Activated CD8-positive, alpha-beta memory T cell treated with anti-CD3 and anti-CD28 coated beads, Interleukin-2, amount 50 U/mL, for 1 hour (primary cell): Measurements from ENCODE around the gene SECISBP2.
"Not testable (repeated sequence)": the region's sequence is repeated elsewhere in the genome, so short reads cannot be mapped to it uniquely, and the experiment has no call there.

Source experiments
- DNase-seq: peaks from one replicate; pipeline ENCODE4 v3.0.0-alpha.2; 2020; ENCODE audit errors: extremely low read depth

Gene SECISBP2, protein sequence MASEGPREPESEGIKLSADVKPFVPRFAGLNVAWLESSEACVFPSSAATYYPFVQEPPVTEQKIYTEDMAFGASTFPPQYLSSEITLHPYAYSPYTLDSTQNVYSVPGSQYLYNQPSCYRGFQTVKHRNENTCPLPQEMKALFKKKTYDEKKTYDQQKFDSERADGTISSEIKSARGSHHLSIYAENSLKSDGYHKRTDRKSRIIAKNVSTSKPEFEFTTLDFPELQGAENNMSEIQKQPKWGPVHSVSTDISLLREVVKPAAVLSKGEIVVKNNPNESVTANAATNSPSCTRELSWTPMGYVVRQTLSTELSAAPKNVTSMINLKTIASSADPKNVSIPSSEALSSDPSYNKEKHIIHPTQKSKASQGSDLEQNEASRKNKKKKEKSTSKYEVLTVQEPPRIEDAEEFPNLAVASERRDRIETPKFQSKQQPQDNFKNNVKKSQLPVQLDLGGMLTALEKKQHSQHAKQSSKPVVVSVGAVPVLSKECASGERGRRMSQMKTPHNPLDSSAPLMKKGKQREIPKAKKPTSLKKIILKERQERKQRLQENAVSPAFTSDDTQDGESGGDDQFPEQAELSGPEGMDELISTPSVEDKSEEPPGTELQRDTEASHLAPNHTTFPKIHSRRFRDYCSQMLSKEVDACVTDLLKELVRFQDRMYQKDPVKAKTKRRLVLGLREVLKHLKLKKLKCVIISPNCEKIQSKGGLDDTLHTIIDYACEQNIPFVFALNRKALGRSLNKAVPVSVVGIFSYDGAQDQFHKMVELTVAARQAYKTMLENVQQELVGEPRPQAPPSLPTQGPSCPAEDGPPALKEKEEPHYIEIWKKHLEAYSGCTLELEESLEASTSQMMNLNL

DNA sequence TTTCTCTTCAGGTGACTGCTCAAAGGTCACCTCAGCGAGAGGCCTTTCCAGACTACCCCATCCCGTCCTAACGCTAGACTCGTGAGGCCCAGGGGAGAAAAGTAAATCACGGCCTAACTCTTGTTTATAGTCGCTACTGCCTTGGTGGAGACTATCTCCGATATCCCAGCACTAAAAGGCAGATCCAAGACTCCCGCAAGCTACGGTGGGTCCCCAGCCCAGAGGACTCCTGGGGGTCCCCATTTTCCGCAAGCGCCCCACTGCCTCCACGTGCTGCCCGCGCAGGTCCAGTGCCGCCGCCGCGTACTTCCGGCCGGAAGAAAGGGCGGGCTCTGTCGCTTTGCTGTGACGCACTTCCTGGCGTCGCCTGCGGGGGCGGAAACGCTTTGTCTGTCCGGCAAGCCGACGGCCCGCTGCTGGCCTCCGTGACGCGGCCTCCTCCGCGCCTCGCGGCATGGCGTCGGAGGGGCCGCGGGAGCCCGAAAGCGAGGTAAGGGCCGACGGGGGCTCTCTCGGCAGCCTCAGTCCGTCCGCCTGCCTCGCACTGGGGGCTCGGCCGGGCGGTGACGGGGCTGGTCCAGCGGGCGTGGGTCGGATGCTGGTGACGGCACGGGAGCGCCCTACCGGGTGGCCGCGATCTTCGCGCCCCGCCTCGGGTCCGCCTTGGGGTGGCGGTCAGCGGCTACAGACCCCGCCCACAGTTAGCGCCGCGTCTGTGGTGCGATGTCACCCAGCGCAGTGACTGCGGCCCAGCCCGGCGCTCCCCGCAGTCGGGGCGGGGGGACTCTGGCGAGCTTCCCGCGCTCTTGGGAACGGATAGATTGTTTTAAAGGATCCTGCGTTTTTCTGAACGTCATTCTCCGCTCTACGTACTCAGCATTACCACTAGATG lies at the start of gene SECISBP2:
Gene SECISBP2, plus strand, starts transcription at position 378 of the 892 bp plus-strand sequence. Its CDS starts 77 bp downstream, at position 455.
- DNase-seq, result peak; percentile 78

DNA sequence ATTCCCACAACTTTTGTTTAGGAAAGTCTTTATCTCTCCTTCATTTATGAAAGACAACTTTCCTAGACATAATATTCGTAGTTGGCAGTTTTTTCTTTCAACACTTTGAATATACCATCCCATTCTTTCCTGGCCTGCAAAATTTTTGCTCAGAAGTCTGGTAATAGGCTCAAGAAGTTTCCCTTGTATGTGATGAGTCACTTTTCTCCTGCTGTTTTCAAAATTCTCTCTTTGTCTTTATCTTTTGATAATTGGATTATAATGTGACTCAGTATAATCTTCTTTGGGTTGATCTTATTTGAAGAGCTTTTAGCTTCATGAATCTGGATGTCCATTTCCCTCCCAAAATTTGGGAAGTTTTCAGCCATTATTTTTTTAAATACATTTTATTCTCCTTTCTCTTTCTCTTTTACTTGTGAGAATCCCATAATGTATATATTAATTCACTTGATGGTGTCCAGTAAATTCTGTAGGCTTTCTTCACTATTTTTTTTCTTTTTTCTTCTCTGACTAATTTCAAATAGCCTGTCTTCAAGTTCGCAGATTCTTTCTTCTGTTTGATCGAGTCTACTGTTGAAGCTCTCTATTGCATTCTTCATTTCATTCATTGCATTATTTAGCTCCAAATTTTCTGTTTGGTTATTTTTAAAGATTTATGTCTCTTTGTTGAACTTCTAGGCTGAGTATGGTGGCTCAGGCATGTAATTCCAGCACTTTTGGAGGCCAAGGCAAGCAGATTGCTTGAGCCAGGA lies 44.6 kb upstream of the SECISBP2 start:
- no peak for DNase-seq

DNA sequence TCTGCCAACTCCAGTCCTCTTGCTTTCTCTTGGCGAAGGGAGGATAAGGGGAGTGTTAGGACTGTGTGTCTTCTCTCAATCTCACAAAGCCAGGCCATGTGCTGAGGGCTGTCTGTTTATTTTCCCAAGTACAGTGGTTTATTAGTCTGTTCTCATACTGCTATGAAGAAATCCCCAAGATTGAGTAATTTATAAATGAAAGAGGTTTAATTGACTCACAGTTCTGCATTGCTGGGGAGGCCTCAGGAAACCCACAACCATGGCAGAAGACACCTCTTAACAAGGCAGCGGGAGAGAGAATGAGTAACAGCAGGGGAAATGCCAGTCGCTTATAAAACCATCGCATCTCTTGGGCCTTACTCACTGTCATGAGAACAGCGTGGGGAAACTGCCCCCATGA lies 43.5 kb upstream of the SECISBP2 start:
- DNase-seq, result no peak

DNA sequence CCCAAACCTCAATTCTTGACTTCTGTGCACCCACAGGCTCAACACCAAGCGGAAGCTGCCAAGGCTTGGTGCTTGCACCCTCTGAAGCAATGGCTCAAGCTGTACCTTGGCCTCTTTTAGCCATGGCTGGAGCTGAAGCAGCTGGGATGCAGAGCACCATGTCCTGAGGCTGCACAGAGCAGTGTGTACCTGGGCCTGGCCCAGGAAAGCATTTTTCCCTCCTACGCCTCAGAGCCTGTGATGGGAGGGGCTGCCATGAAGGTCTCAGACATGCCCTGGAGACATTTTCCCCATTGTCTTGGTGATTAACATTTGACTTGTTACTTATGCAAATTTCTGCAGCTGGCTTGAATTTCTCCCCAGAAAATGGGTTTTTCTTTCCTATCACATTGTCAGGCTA lies 42.3 kb upstream of the SECISBP2 start:
- DNase-seq, result not testable (repeated sequence)

DNA sequence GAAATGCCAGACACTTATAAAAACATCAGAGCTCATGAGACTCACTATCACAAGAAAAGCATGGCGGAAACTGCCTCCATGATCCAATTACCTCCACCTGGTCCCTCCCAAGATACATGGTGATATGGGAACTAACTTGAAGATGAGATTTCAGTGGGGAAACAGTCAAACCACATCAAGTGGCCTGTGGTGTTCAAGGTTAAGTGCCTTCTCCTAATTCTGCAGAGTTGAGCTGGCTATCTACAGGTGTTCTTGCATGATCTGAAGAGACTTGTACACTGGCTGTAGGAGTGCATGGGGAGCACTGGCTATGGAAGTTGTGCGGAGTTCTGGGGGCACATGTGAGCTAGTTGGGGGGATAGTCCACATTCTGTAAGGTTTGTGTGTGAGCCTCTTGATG lies 41.3 kb upstream of the SECISBP2 start:
- DNase-seq, result no peak

DNA sequence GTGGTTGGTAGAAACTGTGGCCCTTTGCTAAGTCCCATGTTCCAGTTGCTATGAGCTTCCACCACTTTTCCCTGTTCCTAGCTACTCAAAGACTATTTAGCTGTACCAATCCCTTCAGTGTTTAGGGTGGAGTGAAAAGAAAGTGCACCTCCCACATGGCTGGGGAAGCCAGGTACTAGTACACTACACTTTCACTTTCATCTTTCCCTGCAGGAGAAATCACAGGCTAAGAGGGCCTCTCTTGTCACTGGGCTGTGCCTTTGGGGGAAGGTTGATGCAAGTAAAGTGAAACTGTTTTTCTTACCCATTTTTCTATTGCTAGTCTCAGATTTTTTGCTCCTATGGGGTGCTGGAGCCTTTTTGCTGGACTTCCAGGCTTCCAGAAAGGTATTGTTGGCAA lies 40.8 kb upstream of the SECISBP2 start:
- DNase-seq, result no peak

DNA sequence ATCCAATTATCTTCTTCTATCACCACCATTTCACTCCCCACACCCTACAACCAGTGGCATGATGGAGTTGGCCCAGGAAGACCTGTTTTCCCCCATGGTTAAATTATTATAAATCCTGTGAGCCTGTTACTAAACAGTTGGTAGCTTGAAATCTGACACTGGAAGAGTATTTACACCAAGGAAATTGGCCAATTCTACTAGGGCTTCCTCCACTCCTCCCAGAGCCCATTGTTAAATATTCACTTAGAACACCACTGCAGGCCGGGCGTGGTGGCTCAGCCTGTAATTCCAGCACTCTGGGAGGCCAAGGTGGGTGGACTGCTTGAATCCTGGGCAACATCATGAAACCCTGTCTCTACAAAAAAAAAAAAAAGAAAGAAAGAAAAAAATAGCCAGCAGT lies 39.7 kb upstream of the SECISBP2 start:
- no peak for DNase-seq

DNA sequence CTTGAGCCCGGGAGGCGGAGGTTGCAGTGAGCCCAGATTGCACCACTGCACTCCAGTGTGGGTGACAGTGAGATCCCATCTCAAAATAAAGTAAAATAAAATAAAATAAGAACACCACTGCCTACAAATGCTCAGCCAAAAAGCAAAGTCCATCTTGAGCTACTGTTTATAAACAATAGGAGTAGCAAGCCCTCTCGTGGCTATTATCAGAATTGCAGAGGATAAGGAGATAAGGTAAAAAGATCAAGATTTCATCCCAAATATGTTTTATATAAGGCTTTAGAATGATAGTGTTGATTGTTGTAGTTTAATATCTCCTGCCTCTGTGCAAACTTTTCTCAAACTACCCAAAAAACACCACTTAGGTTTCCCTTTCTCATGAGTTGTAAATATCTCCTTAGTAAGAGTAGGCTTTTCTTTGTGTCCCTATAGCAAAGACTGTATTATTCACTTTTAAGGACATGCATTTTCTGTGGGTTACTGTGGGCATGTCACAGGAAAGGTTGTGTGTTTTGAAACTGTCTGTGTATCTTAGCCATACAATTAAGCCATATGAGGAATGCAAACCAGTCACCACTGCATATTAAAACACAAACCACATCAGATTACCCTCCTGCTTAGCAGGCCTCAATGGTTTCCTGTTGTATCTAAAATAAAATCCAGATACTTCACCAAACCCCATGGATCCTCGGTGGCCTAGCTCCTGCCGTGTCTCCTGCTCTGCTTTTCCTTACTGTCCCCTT lies 39.1 kb upstream of the SECISBP2 start:
- DNase-seq, result no peak

DNA sequence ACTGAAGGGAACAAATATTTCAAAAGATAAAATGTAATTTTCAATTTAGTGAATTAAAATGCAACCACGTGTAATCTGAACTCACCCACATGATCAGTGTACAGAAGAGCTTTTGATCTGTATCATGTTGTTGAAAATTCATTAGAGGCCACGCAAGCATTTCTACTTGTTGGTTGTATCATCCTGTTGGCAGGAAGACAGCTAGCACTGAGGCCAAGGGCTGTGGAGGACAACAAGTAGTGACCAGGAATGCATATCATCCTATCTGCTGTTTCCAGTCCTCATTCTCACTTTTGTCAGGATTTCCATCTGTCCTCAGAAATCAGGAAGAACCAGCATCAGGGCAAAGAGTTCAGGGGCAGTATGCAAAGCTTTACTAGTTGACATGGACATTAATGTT lies 37.2 kb upstream of the SECISBP2 start:
- no peak for DNase-seq

DNA sequence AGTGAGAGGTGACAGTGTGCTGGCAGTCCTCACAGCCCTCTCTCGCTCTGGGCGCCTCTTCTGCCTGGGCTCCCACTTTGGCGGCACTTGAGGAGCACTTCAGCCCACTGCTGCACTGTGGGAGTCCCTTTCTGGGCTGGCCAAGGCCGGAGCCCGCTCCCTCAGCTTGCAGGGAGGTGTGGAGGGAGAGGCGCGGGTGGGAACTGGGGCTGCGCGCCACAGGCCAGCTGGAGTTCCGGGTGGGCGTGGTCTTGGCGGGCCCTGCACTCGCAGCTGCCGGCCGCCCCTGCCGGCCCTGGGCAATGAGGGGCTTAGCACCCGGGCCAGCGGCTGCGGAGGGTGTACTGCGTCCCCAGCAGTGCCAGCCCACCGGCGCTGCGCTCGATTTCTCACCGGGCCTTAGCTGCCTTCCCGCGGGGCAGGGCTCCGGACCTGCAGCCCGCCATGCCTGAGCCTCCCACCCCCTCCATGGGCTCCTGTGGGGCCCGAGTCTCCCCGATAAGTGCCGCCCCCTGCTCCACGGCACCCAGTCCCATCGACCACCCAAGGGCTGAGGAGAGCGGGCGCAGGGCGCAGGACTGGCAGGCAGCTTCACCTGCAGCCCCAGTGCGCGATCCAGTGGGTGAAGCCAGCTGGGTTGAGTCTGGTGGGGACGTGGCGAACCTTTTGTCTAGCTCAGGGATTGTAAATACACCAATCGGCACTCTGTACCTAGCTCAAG lies 35.9 kb upstream of the SECISBP2 start:
- not testable (repeated sequence) for DNase-seq

DNA sequence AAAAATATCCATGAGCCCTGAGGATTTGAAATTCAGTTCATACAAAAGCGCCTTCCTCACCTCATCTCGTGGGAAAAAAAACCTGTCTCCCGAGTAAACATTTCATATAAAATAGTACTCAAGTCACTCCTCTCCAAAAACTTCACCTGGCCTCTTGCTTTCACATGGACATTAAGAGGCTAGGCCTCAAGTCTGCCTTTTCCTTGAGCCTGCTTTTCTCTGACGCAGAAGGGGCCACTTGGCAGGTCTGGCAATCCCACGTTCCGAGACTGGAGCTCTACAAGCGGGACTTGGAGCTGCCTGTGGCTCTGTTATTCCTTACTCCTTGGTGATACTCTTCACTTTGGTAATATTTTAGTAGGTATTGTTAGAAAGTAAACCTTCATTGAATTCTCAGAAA lies 34.2 kb upstream of the SECISBP2 start:
- DNase-seq, result no peak

DNA sequence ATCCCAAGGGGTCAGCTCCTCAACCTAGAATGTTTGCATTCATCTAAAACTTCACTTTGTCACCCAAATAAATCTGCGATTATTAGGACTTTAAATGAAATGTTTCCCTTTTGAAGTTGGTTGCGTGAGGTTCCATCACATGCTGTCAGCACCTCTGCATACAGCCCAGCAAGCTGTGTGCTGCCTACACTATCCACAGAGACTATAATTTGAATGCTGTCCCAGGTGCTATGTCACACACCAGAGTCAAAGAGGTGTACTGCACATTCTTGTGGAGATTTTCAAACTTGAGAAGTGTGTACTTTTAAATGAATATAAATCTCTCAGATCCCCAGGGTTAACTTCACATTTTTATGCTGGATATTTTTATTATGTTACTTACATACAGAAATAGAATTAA lies 26.6 kb upstream of the SECISBP2 start:
- no peak for DNase-seq

DNA sequence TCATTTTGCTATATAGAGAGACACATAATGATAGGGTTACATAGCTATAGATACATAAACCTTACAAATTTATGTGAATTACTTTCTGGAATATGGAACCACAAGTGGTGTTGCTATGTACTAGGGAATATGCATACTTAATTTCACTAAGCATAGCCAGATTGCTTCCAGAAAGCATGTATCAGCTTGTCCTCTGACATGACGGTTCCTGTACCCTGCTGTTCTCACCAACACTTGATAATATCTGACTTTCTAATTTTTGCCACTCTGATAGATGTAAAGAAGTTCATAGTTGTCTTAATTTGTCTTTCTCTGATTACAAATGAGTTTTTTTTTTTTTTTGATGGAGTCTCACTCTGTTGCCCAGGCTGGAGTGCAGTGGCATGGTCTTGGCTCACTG lies 25.3 kb upstream of the SECISBP2 start:
- no peak for DNase-seq

DNA sequence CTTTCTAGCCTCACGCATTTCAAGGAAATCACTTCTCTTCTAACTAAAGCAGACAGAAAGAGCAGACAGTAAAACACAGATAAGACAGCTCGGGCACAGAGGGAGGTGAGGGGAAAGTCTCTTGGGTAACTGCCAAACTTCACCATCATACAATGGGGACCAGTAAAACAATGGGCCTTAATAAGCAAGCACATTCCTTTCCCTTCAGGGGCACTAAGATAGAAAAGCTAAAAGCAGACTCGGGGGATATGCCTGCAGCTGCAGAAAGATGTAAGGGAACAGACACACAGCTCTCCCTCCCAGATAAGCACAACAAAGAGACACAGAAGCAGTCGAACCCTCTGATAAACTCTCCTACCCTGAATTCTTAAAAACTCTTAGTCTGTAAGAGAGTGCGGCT lies 22.9 kb upstream of the SECISBP2 start:
- no peak for DNase-seq

DNA sequence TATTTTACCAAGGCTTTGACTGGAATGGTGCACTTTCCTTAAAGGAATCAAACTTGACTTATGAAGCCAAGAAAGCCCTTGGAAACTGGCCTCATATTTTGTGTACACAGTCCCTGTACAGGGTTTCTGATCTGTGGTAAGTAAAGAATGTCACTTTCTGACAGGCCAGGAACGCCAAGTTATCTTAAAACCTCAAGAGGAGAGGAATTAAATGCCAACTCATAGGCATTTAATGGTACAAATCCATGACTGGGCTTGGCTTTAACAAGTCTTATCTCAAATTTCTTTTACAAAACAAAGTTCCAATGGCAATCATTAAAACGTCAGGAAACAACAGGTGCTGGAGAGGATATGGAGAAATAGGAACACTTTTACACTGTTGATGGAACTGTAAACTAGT lies 16.3 kb upstream of the SECISBP2 start:
- DNase-seq, result not testable (repeated sequence)

DNA sequence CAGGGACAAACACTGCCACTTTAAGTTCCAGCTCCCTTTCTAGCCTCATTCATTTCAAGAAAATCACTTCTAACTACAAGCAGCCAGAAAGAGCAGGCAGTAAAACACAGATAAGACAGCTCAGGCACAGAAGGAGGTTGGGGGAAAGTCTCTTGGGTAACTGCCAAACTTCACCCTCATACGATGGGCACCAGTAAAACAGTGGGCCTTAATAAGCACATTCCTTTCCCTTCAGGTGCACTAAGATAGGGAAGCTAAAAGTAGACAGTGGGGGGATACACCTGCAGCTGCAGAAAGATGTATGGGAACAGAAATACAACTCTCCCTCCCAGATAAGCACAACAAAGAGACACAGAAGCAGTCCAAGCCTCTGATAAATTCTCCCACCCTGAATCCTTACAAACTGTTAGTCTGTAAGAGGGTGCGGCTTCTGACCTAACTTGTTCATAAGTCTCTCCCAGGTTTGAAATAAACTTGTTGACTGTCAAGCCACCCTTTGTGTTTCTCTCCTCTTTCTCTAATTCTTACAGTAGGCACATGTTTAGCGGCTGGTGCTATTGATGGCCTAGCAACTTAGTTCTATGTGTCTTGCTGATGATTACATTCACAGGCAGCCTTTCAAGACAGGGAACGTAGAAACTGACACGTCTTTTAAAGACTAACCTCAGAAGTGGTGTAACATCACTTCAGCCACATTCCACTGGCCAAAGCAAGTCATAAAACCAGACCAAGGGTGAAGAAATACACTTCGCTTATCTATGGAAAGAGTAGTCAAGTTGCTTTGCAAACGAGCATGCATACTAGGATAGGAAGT lies 14.1 kb upstream of the SECISBP2 start:
- DNase-seq, result no peak

DNA sequence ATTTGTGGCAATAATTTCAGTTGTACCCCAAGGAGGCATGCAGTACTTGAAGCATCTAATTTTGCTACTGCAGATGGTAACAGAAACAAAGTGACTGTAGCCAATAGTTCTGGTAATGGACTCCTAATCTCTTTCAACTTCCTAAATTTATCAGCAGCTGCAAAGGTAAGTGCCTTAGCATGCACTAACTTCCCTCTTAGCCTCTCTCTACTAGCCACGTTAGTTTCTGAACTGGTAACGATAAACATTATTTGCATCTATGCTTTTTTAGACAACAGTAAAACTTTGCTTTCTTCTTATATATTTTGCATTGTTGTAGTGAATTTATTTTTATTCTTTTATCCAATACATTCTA lies 13.5 kb upstream of the SECISBP2 start:
- DNase-seq, result no peak

DNA sequence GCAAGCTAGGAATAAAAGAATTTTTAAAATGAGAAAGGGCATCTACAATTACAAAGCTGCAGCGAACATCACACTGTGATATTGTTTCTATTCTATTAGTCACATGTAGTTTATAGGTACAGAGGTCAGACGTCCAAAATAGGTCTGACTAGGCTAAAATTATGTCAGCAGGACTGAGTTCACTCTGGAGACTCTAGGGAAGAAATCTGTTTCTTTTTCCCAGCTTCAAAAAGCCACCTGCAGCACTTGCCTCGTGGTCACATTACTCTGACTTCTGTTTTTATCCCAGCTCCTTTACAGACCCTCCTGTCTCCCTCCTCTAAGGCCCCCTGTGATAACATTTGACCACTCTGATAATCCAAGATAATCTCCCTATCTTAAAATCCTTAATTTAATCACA lies 12.4 kb upstream of the SECISBP2 start:
- no peak for DNase-seq

DNA sequence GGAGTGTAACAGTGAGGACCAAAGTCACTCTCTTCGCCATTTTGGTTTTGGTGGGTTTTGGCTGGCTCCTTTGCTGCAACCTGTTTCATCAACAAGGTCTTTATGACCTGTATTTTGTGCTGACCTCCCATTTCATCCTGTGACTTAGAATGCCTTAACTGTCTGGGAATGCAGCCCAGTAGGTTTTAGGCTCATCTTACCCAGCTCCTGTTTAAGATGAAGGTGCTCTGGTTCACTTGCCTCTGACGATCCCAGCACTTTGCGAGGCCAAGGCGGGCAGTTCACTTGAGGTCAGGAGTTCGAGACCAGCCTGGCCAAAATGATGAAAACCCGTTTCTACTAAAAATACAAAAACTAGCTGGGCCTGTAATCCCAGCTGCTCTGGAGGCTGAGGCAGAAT lies 9.1 kb upstream of the SECISBP2 start:
- DNase-seq, result no peak
